ENCODE measurements around the gene TNIK.
A peak's percentile ranks its signal among the peaks of the same experiment; 100 is the strongest.

TNIK gene

DNA sequence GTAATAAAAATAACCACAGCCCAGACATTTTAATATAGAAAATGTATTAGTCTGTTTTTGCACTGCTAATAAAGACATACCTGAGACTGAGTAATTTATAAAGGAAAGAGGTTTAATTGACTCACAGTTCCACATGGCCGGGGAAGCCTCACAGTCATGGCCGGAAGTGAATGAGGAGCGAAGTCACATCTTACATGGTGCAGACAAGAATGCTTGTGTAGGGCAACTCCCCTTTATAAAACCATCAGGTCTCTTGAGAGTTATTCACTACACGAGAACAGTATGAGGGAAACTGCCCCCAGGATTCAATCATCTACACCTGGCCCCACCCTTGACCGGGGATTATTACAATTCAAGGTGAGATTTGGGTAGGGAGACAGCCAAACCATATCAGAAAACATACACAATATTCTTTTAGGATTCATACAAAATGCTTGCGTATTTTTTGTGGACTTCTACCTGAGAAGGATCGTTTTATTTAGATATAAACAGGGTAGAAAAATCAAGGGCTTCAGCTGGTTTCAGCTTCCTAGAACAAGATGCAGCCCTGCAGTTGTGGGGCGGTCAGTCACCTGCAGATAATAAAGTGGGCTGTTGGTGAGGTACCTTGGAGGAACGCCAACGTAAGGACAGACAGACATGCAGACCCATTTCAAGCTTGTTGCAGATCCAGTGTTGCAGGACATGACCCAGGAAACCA, 101.9 kb downstream of the TNIK start:
- DNase-seq (ENCODE audit: low spot score), result no peak

DNA sequence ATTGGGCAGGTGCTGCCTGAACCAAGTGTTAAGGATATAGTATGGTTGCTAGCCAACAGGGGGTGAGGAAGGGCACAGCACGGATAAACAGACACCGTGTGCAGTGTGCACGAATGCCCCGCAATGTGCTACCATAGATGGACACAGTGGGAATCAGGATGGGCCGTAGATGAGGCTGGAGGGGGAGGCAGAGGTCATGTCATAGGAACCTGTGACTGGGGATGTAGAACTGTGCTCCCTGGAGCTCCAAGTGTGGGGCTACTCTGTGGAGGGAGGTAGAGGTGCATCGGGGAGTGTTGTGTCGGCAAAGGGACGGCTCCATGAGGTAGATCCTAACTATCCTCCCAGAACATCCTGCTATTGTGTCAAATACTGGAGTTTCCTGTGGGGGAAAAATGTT, 102.5 kb downstream of the TNIK start:
- DNase-seq (ENCODE audit: low spot score), result no peak

DNA sequence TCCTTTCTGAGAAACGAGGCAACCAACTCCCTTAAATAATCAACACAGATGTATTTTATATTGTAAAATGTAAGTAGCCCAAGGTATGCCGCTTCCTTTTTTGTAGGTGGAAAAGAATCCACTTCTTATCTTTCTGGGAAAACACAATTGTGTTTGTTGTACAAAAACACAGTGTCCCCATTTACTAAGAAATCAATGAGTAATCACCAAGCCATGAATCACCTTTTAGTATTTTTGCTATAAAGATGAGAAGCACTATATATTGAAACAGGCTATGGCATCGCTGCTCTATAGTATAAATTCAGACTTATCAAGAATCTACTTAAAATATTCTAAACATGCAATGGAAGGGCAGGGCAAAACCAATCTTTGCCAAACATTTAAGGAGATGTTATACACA, 104.0 kb downstream of the TNIK start:
- DNase-seq (ENCODE audit: low spot score), result no peak

DNA sequence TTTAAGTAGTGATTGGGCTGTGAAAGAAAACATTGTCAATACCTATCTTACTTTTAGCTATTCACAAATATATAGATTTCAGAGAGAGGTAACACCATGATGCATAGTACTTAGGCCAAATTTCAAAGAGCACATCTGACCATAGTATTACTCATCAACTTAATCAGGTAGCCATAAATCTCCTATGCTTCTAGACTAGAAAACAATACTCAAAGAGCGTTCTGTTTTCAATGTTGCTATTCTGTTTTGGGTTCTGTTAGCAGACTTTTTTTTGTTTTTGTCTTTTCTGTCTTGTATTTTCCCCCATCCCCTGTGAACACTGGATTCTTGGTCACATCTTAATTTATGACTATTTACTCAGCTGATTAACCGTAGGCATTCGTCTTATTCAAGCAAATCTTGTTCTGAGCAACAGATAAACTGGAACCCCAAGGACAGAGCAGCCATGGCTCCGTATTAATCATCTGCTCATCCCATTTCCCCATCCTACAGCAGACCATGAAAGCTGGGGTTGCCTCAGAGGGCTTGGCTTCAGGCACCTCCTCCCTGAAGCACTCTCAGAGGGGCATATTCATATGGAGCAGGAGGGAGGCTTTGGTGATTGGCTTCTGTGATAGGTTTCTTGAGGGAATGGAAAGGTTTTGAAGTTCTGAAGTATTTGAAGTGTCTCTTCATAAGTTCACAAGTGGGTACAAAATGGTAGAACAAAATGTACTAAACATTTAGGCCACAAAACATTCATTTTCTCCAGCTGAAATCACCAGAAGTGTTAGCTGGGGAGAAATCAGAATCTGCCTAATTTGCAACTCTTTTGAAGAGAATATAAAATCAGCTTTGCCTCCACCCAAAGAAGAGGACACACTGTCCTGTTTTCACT, 105.3 kb downstream of the TNIK start:
- DNase-seq (ENCODE audit: low spot score), result no peak

DNA sequence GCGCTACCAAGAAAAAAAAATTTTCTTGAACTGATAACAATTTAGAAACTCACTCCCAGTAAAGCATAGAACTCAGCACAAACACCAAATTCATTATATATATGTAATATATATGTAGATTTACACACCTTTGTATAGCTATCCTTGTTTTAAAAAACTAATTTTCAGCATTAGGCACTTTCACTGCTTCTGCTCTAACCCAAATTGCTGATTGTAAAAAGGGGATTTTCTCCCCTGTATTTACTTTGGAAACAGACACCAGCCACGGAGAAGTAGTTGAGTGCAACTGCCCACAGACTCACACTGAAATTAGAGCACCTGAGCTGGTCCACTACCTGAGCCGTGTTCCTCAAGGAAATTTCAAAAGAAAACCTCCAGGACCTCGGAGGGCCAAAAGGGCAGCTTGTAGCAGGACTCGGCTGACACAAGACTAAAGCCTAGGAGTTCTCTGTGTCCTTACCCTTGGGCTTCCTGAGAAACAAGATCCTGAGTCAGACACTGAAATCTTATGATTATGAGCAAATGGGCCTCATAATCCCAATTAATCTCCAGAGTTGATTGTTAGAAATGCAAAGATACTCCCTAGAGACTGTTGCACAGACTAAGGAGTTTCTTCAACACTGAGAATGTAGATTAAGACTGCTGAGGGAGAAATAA, 106.0 kb downstream of the TNIK start:
- no peak for DNase-seq (ENCODE audit: low spot score)

DNA sequence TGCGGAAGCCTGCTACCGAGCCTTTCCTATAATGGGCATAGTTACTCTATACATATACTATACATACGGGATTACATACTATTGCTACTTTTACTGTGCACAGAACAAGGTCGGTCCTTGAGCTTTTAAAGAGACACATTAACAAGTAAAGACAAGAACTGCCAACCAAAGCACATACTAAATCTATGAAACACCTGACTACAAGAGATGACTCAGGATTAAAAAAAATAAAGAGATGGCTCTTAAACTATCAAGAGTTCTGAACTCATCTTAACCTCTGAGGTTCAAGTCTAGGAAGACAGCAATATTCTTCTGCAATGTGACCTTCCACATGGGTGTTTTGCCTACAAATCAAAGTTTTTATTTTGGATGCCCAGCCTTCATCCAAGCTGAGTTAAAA, 106.8 kb downstream of the TNIK start:
- no peak for DNase-seq (ENCODE audit: low spot score)

DNA sequence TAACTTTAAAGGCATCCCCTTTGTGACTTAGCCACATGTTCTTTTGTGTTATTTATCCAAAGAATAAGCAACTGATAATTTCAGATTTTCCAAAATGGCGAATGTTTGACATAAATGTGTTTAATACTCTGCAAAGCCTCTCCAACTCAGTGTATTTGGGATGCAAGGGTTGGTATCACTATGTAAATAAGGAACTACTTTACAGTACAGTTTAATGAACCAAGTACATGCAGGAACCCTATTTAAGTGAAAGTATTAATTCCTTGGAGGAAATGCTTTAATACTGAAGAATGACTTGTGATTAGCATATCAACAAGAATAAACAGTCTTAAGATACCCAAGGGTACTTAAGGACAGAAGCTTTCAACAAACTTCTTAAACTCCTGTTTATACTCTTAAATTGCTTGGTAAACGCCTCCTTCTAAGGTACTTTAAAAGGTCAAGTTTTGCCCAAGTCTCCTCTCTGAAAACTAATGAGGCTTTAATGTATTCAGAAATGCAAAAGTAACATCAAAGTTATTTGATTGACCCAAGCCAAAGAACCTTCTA, 107.7 kb downstream of the TNIK start:
- no peak for DNase-seq (ENCODE audit: low spot score)

DNA sequence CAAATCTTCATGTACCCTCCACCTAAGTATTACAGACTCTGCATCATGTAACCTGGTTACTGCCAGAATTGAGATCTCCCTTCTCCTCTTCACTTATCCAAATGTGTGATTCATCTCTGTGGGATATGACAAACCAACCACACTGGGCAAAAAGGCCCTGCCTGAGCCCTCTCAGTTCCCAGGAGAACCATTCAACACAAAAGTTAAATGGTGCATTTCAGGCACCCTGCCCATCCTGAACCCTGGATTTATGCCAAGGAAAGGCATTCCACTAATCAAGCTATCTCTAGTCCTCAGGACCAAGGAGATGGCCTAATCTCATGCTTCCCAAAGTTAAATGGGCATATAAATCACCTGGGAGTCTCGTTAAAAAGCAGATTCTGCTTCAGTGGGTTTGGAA, 108.5 kb downstream of the TNIK start:
- peak; percentile 60 for DNase-seq (ENCODE audit: low spot score)

DNA sequence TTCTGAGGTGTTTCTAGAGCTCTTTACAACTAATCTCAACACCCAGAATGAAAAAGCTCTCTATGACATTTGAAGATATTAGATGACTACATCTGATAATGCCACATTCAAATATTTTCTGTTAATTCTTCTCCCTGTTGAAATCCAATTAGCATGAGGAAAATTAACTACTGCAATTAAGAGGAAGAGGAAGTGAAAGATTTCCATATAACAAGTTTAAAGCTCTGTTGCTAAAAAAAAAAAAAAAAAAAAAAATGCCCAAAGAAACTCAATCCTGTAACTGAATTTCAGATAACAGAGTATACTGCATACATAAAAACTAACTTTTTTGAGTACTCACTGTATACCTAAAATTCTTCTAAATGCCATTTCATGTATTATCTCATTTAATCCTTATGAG, 109.8 kb downstream of the TNIK start:
- no peak for DNase-seq (ENCODE audit: low spot score)

DNA sequence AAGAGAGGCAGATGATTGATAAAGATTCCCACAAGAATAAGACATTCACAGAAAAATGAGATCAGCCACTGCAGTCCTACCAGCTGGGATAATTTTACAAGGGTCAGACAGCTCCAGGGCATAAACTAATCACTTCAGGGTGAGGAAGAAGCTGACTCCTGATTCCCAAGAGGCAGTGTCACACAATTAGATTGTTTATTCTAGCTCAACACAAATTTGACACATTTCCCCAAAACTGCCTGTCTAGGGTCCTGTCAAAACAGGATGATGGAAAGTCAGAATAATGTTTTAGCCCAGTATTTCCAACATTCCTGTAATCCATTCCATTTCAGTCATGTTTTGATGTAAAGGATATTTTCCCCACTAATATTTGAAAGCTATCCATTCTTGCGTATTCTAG, 110.8 kb downstream of the TNIK start:
- no peak for DNase-seq (ENCODE audit: low spot score)

DNA sequence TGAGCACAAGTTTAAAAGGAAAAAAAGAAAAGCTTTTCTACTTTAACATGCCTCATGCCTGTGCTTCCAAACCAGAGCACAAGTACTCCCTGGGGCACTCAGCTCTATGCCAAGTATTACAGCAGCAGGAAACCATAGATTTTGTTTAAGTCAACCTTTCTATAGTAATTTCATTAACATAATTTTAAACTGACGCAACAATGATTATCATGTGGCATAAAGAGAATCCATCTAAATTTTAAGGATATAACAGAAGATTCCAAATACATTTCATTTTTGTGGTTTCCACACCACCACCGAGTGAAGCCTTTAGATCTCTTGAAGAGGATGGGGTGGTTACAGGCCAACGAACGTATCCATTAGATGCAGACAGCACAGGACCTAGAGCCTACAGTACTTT, 112.1 kb downstream of the TNIK start:
- DNase-seq (ENCODE audit: low spot score), result no peak

DNA sequence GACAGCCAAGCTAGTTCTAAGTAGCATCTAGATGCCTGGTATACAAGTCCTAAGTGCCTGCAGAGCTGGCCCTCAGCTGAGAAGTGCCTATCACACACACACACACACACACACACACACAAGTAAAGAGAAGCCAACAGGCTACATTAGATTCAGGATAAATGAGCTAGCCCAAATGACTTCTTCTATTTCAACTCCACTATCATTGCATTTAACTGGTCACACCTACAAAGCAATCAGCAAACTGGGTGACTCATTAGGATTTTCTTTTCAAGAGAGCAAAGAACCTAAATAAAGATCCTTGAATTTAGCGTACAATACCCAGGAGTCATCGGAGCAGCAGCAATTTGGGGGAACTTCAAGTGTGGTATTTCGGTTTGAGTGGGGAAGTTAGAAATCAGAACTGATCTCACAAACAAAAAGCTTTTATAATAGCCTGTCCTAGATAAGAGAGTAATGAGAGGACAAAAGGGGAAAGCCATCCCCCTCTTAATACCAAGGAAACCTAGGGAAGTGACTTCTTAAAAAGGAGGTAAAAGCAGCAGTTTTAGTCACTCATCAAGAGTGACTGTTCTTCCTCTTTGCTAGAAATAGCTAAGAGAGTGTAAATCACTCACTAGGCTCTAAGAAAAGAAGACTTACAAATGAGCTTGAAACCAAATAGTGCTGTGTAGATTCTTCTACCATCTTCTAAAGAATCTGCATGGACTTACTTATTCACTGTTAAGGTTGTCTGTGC, 112.7 kb downstream of the TNIK start:
- no peak for DNase-seq (ENCODE audit: low spot score)

DNA sequence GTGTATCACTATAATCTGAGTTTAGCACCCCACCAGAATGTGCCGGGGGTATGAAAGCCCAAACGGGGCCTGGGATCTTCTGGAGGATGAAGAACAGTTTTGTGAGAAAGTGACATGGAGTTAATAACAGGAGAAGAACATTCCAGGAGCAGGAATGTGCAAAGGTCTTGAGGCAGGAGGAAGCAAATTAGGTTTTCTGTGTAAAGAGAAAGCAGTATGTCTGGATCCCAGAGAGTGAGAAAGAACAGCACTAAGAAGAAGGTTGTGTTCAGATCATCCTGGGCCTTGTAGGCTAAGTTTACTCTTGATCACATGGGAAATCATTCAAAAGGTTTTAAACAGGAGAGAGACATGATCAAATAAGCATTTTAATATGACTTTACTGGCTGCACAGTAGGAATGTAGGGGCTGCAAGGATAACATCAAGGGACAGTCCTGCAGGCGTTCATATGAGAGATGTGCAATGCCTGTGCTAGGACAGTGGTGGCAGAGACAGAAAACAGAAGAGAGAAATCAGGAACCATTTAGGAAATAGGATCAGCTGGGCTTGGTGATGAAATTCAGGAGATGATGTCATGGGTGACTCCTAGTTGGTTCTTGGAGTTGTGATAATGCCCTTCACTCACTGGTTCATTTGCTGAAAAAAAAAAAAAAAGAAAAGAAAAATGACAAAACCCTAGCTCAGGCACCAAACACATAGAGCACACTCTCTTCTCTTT, 113.5 kb downstream of the TNIK start:
- DNase-seq (ENCODE audit: low spot score), result peak; percentile 3

DNA sequence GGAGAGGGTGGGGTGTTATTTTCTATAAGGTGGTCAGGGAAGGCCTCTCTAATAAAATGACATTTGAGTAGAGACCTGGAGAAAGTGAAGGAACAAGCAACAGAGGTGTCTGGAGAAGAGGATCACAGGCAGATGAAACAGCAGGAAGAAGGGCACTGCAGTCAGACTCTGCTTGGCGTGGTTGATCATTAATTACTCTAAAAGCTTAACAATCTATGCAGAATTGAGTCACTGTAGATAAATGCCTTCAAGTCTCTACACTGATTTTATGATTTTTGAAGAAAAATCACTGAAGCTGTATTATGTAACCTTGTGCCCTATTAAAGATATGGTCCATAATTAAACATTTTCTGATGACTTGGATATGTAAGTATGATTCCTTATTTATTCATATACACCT, 114.2 kb downstream of the TNIK start:
- DNase-seq (ENCODE audit: low spot score), result no peak

DNA sequence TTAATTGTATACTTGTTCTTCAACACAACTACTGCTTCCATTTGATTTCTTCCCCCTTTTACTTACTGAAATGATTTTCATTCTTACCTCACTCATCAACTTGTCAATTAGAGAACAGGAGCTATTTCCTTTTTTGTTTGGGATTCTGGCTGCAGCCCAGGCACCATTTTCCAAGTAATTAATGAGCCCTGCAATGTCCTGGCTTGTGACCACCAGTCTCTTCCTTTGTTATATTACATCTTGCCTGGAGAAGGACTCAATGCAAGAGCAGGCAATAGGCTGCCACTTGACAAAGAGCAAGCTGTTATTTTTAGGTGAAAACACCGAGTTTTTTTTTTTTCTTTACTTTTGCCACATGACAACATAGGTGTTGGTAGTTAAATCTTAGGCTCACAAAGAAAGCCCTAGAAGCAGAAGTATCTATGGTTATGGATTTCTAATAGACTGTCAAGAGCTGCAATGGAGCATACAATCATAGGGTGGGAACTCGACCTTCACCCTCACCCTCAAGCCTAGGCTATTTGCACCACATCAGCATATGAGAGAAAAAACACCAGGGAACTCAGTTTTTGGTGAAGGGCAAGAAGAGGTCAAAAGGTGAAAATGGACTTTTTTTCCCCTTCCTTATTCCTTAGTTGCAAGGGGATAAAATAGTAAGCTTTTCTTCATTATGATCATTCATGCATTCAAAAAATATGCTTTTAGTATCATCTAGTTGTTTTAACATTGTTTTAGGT, 114.9 kb downstream of the TNIK start:
- no peak for DNase-seq (ENCODE audit: low spot score)

DNA sequence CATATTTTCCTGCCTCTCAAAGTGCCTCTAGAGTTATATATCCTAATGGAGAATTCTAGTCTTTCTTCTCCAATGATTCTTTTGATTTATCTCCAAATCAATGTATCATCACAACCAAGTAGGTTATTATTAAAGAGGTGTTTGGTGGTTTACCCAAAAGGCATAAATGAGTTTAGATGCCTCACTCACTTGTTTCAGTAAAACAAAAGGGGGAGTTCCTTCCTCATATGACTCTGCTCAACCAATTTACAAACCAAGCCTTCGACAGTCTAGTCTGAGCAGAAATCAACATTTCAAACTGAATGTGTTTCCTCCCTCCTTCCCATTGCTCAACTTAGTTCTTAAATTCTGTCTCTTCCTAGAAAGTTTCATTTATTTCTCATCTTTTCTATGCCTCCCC, 116.5 kb downstream of the TNIK start:
- DNase-seq (ENCODE audit: low spot score), result no peak

DNA sequence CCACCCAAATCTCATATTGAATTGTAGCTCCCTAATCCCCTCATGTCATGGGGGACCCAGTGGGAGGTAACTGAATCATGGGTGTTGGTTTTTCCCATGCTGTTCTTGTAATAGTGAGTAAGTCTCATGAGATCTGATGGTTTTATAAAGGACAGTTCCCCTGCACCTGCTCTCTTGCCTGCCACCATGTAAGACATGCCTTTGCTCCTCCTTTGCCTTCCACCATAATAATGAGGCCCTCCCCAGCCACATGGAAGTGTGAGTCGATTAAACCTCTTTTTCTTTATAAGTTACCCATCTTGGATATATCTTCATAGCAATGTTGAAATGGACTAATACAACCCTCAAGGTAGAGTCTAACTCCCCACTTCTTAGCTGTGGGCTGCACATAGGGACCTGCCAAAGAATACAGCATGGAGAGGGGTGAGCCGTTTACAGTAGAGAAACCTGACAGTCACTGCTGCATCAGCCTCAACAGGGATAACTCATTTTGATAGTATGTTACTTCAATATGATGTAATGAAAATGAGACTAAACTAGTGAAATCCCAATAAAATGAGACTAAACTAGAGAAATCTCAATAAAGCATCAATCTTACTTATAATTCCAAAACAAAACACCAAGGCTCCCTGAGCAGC, 117.3 kb downstream of the TNIK start:
- DNase-seq (ENCODE audit: low spot score), result no peak

DNA sequence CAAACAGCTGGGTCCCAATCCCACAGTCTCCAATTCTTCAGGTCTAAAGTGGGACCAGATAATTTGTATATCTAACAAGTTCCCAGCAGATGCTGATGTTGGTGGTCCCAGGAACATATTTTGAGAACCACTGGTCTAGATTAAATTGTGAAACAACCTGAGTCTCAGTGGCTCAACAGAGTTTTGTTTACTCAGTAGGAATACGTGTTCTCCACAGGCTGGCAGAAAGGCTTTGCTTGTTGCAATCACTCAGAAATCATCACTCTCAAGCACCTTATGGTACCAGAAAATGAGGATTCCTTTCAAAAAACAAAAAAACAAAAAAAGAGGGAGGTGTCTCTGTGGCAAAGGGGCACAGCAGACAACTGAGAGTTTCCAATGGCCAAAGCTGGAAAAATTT, 118.0 kb downstream of the TNIK start:
- no peak for DNase-seq (ENCODE audit: low spot score)

DNA sequence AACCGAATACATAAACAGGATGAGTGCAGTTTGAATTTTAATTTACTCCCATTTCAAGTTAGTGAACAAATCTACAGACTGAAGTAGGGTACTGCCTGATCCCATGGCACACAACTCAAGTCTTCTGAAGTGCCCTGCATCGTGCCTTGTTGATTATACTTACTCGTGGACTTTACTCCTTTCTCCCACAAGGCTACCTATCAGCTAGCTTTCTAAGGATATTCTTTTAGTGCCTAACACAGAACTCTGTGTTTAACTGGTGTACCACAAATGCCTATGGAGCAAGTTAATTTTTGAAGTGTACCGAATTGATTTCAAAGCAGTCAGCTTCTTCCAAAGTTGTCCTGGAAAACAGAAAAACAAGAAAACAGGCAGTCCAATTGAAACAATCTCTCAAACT, 119.8 kb downstream of the TNIK start:
- DNase-seq (ENCODE audit: low spot score), result no peak

DNA sequence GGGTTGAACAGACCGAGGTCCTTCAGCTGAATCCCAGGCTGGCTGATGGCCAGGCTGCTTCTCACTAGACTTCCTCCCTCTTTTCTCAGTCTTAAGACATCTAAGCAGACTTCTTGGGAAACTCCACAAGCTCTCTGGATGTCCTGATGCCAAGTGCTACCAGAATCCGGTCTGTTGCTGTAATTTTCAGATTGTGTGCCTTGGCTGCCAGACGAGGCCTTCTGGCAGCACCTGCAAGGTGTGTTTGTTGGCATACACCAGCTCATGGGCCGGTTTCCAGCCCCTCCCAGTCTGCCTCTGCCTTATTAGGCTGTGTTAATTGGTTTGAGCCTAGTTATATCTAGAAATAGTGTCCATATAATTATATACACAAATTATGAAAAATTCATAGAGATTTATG, 120.6 kb downstream of the TNIK start:
- DNase-seq (ENCODE audit: low spot score), result no peak
